HEK293 (cell line): Measurements from ENCODE around the gene CRTC2.

ENCODE experiments used
- CTCF ChIA-PET: fragments of 350-600 bp; formaldehyde crosslinking; extraction: SDS; loops from one replicate; lab custom pipeline; 2021; ENCODE audit warnings: antibody characterized with exemption; lab: Yijun Ruan, JAX
- POLR2A ChIA-PET: fragments of 300-600 bp; formaldehyde crosslinking; extraction: SDS; loops from one replicate; lab custom pipeline; 2020; ENCODE audit warnings: antibody characterized with exemption, inconsistent platforms; lab: Yijun Ruan, JAX
- H3K27ac ChIP-seq: fragments of 200-500 bp; sonication (Bioruptor generic); 2 replicates; pipeline ENCODE4 v1.5.1; 2014; ENCODE audit warnings: low read depth, low read length, control low read depth, inconsistent platforms; ENCODE audit errors: extremely low read depth
- H3K36me3 ChIP-seq, 2 experiments: fragments of 200-500 bp in 1 of 2; sonication (Bioruptor generic) in 1 of 2; 1 replicate in 1 of 2; 2 replicates in 1 of 2; pipeline ENCODE4 v1.5.1; 2014 to 2017; ENCODE audit warnings: inconsistent platforms in 2 of 2, low read length in 2 of 2; ENCODE audit not compliant: control insufficient read depth in 2 of 2, insufficient read depth in 1 of 2
- H3K4me1 ChIP-seq: fragments of 200-500 bp; sonication (Bioruptor generic); 2 replicates; pipeline ENCODE4 v1.5.1; 2014; ENCODE audit warnings: mild to moderate bottlenecking, low read length, inconsistent platforms; ENCODE audit not compliant: control insufficient read depth, insufficient read depth
- H3K4me3 ChIP-seq: 2 replicates; pipeline ENCODE4 v1.5.1; 2011; ENCODE audit warnings: low read depth, mild to moderate bottlenecking, control low read depth, low read length, moderate library complexity
- H3K9me3 ChIP-seq: fragments of 200-500 bp; sonication (Bioruptor generic); 2 replicates; pipeline ENCODE4 v1.5.1; 2014; ENCODE audit warnings: low read depth, low read length, inconsistent platforms; ENCODE audit not compliant: control insufficient read depth, insufficient read depth
- GLIS1 ChIP-seq: fragments of 450-650 bp; formaldehyde crosslinking; IDR thresholded peaks from 2 replicates; pipeline ENCODE4 v1.5.1; 2016; ENCODE audit warnings: missing biosample characterization, missing genetic modification characterization
- SCRT2 ChIP-seq: fragments of 450-650 bp; formaldehyde crosslinking; IDR thresholded peaks from 2 replicates; pipeline ENCODE4 v1.5.1; 2016; ENCODE audit warnings: missing biosample characterization, missing genetic modification characterization
- SP3 ChIP-seq: fragments of 450-650 bp; formaldehyde crosslinking; IDR thresholded peaks from 2 replicates; pipeline ENCODE4 v1.5.1; 2016; ENCODE audit warnings: missing biosample characterization, missing genetic modification characterization
- TRIM28 ChIP-seq: IDR thresholded peaks from 2 replicates; pipeline ENCODE4 v1.6.1; 2011; ENCODE audit warnings: low read length, control low read depth, borderline replicate concordance
- ZFP41 ChIP-seq: fragments of 450-650 bp; formaldehyde crosslinking; IDR thresholded peaks from 2 replicates; pipeline ENCODE4 v1.5.1; 2016; ENCODE audit warnings: missing biosample characterization, missing genetic modification characterization, borderline replicate concordance
- ZNF2 ChIP-seq: fragments of 450-650 bp; formaldehyde crosslinking; IDR thresholded peaks from 2 replicates; pipeline ENCODE4 v1.5.1; 2016; ENCODE audit warnings: missing biosample characterization, missing genetic modification characterization
- ZNF416 ChIP-seq: fragments of 450-650 bp; formaldehyde crosslinking; IDR thresholded peaks from 2 replicates; pipeline ENCODE4 v1.5.1; 2016; ENCODE audit warnings: missing biosample characterization, missing genetic modification characterization
- ZNF660 ChIP-seq: fragments of 450-650 bp; IDR thresholded peaks from 2 replicates; pipeline ENCODE4 v1.5.1; 2018; ENCODE audit warnings: missing biosample characterization, mild to moderate bottlenecking, missing genetic modification characterization
- TF ChIP-seq, protein P1 (sequence below): fragments of 450-650 bp; formaldehyde crosslinking; conservative IDR thresholded peaks from 2 replicates; pipeline ENCODE4 v1.5.1; 2016; ENCODE audit warnings: low read depth, missing biosample characterization, missing genetic modification characterization
- TF ChIP-seq, protein P2 (sequence below): fragments of 450-650 bp; formaldehyde crosslinking; IDR thresholded peaks from 2 replicates; pipeline ENCODE4 v1.5.1; 2016; ENCODE audit warnings: missing biosample characterization, missing genetic modification characterization
- TF ChIP-seq, protein P3 (sequence below): fragments of 450-650 bp; formaldehyde crosslinking; IDR thresholded peaks from 2 replicates; pipeline ENCODE4 v1.5.1; 2017; ENCODE audit warnings: missing biosample characterization, missing genetic modification characterization
- TF ChIP-seq, protein P4 (sequence below): fragments of 450-650 bp; formaldehyde crosslinking; IDR thresholded peaks from 2 replicates; pipeline ENCODE4 v1.5.1; 2016; ENCODE audit warnings: missing biosample characterization, missing genetic modification characterization, low read depth
- TF ChIP-seq, protein P5 (sequence below): fragments of 450-650 bp; formaldehyde crosslinking; IDR thresholded peaks from 2 replicates; pipeline ENCODE4 v1.5.1; 2016; ENCODE audit warnings: missing biosample characterization, missing genetic modification characterization

CRTC2 gene

DNA sequence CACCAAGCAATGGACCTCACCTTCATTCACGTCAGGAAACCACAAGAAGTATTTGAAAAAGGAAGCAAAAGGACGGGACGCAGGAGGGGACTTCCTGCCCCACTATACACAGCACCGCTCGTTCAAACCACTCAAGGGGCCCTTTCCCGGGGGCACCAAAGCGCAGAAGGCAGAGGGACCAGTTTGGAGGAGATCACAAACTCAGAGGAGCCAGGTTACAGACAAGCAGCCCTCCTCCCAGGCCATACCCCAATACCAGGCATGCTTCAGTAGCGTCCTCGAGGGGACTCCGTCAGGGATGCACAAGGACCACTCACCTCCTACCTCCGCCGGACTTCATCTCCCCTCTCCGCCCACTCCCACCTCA, 685 bp downstream of the CRTC2 start:
- no peak for TF ChIP-seq ZNF416 (tag by site-specific recombination)
- TF ChIP-seq, protein P1, sequence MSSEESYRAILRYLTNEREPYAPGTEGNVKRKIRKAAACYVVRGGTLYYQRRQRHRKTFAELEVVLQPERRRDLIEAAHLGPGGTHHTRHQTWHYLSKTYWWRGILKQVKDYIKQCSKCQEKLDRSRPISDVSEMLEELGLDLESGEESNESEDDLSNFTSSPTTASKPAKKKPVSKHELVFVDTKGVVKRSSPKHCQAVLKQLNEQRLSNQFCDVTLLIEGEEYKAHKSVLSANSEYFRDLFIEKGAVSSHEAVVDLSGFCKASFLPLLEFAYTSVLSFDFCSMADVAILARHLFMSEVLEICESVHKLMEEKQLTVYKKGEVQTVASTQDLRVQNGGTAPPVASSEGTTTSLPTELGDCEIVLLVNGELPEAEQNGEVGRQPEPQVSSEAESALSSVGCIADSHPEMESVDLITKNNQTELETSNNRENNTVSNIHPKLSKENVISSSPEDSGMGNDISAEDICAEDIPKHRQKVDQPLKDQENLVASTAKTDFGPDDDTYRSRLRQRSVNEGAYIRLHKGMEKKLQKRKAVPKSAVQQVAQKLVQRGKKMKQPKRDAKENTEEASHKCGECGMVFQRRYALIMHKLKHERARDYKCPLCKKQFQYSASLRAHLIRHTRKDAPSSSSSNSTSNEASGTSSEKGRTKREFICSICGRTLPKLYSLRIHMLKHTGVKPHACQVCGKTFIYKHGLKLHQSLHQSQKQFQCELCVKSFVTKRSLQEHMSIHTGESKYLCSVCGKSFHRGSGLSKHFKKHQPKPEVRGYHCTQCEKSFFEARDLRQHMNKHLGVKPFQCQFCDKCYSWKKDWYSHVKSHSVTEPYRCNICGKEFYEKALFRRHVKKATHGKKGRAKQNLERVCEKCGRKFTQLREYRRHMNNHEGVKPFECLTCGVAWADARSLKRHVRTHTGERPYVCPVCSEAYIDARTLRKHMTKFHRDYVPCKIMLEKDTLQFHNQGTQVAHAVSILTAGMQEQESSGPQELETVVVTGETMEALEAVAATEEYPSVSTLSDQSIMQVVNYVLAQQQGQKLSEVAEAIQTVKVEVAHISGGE (tag by site-specific recombination), result peak; percentile 67
- TF ChIP-seq, protein P2, sequence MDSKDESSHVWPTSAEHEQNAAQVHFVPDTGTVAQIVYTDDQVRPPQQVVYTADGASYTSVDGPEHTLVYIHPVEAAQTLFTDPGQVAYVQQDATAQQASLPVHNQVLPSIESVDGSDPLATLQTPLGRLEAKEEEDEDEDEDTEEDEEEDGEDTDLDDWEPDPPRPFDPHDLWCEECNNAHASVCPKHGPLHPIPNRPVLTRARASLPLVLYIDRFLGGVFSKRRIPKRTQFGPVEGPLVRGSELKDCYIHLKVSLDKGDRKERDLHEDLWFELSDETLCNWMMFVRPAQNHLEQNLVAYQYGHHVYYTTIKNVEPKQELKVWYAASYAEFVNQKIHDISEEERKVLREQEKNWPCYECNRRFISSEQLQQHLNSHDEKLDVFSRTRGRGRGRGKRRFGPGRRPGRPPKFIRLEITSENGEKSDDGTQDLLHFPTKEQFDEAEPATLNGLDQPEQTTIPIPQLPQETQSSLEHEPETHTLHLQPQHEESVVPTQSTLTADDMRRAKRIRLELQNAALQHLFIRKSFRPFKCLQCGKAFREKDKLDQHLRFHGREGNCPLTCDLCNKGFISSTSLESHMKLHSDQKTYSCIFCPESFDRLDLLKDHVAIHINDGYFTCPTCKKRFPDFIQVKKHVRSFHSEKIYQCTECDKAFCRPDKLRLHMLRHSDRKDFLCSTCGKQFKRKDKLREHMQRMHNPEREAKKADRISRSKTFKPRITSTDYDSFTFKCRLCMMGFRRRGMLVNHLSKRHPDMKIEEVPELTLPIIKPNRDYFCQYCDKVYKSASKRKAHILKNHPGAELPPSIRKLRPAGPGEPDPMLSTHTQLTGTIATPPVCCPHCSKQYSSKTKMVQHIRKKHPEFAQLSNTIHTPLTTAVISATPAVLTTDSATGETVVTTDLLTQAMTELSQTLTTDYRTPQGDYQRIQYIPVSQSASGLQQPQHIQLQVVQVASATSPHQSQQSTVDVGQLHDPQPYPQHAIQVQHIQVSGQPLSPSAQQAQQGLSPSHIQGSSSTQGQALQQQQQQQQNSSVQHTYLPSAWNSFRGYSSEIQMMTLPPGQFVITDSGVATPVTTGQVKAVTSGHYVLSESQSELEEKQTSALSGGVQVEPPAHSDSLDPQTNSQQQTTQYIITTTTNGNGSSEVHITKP, result peak; percentile 80; the same call in 1 of the 2 replicates
- TF ChIP-seq, all 188 proteins: peak for 2
- peaks cover 13% of the 10 kb centered on the region; the same call in 1 of the 2 replicates for H3K4me1 ChIP-seq
- H3K4me3 ChIP-seq, result peak overlapping the region; percentile 89
- H3K27ac ChIP-seq, result peak overlapping the region; percentile 90
- no peaks in the 10 kb centered on the region for H3K9me3 ChIP-seq
- POLR2A ChIA-PET, result interaction anchor here (1.5 to 2.0 kb wide), 6 partner anchors 9 to 33 kb away, joined by 5 to 32 read pairs (median 13); partner anchors contain the start of genes CREB3L4, DENND4B, JTB and RPS27
- CTCF ChIA-PET, result interaction anchor here (0.6 to 1.4 kb wide), 3 partner anchors 13 to 796 kb away, joined by 3 to 4 read pairs (median 4); partner anchors contain the start of gene RAB13
- peaks cover 0 to 58% of the 10 kb centered on the region in 2 experiments; a peak in 2 of 3 replicates for H3K36me3 ChIP-seq

DNA sequence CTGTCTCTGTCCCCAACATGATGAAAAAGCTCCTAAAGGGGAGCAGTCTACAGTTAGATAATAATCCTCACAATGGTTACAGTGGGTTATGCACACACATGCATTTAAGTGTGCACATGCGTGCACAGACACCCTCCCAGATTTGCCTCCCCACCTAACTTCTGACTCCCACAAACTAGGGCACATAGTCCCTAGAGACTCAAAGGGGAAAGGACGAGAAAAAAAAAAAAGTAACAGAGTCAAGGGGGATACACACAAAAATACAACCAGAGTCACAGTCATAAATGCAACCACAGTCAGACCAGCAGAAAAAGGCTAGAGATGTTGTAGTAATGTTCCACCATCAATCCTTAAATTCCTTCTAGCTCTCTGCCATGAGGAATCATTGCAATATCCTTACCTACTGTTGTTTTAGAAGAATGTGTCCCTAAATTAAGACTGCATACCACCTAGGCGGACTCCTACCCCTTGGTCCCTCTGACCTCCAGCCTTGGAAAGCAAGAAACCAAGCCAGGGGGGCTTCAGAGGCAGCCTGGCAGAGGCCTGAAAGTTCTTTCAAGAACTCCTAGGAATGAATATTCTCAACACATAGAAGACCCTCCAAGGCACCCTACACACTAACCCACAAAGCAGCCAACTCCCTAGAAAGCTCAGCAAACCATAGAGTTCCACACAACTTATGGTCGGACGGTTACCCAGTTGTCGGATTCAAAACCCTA, 1.3 kb downstream of the CRTC2 start:
- Histone ChIP-seq H3K4me1 (peaks cover 8% of the 10 kb centered on the region; the same call in 1 of the 2 replicates), H3K27ac (peak overlapping the region; percentile 90; the same call in 1 of the 2 replicates), H3K9me3 (no peaks in the 10 kb centered on the region), H3K36me3 (peaks cover under 1 to 63% of the 10 kb centered on the region in 2 experiments; a peak in 2 of 3 replicates), H3K4me3 (peak overlapping the region; percentile 89)
- ChIA-PET CTCF (interaction anchor here (0.6 to 1.7 kb wide), 5 partner anchors 10 to 795 kb away, joined by 3 to 6 read pairs (median 4); partner anchors contain the start of genes DENND4B and RAB13), POLR2A (interaction anchor here (1.3 to 1.8 kb wide), 2 partner anchors 11 kb away, joined by 4 to 7 read pairs; partner anchors contain the start of genes CREB3L4 and DENND4B)
- TF ChIP-seq, protein P3, sequence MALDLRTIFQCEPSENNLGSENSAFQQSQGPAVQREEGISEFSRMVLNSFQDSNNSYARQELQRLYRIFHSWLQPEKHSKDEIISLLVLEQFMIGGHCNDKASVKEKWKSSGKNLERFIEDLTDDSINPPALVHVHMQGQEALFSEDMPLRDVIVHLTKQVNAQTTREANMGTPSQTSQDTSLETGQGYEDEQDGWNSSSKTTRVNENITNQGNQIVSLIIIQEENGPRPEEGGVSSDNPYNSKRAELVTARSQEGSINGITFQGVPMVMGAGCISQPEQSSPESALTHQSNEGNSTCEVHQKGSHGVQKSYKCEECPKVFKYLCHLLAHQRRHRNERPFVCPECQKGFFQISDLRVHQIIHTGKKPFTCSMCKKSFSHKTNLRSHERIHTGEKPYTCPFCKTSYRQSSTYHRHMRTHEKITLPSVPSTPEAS (tag by site-specific recombination), result peak; percentile 60
- TF ChIP-seq, protein P4, sequence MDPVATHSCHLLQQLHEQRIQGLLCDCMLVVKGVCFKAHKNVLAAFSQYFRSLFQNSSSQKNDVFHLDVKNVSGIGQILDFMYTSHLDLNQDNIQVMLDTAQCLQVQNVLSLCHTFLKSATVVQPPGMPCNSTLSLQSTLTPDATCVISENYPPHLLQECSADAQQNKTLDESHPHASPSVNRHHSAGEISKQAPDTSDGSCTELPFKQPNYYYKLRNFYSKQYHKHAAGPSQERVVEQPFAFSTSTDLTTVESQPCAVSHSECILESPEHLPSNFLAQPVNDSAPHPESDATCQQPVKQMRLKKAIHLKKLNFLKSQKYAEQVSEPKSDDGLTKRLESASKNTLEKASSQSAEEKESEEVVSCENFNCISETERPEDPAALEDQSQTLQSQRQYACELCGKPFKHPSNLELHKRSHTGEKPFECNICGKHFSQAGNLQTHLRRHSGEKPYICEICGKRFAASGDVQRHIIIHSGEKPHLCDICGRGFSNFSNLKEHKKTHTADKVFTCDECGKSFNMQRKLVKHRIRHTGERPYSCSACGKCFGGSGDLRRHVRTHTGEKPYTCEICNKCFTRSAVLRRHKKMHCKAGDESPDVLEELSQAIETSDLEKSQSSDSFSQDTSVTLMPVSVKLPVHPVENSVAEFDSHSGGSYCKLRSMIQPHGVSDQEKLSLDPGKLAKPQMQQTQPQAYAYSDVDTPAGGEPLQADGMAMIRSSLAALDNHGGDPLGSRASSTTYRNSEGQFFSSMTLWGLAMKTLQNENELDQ, result no peak
- no peak for TF ChIP-seq TRIM28

DNA sequence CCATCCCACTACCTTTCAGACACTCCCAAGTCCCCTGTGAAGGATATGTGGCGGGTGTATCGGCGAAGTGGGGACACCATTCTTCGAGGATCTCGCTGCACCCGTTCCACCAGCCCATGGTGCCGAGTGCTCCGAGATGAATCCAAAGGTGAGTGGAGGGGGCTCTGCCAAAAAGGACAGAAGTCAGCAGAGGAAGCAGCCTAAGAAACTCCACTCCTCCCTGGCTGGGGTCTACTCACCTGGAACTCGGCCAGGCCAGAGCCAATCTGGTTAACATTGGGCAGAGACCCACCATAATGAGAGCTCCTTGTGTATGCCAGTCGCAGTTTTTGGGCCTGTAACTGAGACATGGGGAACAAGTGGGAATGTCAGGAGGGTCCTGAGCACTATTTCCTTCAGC, 3.6 kb downstream of the CRTC2 start:
- ChIA-PET CTCF (interaction anchor here (0.7 kb wide), 1 partner anchor 20 kb away, joined by 3 read pairs; no protein-coding TSS in a partner anchor), POLR2A (interaction anchor here (1.0 kb wide), 1 partner anchor 8 kb away, joined by 5 read pairs; the partner anchor contains the start of gene SLC39A1)
- Histone ChIP-seq H3K4me1 (peaks cover 8% of the 10 kb centered on the region; the same call in 1 of the 2 replicates), H3K4me3 (no peak overlapping the region), H3K36me3 (peaks cover 16 to 63% of the 10 kb centered on the region in 2 experiments; a peak in 2 of 3 replicates), H3K27ac (no peak overlapping the region), H3K9me3 (no peaks in the 10 kb centered on the region)
- TF ChIP-seq GLIS1 (tag by site-specific recombination) (no peak), SCRT2 (tag by site-specific recombination) (no peak), ZNF660 (tag by site-specific recombination) (no peak), ZFP41 (tag by site-specific recombination) (no peak), SP3 (tag by site-specific recombination) (no peak), ZNF2 (tag by site-specific recombination) (no peak)
- TF ChIP-seq, protein P5, sequence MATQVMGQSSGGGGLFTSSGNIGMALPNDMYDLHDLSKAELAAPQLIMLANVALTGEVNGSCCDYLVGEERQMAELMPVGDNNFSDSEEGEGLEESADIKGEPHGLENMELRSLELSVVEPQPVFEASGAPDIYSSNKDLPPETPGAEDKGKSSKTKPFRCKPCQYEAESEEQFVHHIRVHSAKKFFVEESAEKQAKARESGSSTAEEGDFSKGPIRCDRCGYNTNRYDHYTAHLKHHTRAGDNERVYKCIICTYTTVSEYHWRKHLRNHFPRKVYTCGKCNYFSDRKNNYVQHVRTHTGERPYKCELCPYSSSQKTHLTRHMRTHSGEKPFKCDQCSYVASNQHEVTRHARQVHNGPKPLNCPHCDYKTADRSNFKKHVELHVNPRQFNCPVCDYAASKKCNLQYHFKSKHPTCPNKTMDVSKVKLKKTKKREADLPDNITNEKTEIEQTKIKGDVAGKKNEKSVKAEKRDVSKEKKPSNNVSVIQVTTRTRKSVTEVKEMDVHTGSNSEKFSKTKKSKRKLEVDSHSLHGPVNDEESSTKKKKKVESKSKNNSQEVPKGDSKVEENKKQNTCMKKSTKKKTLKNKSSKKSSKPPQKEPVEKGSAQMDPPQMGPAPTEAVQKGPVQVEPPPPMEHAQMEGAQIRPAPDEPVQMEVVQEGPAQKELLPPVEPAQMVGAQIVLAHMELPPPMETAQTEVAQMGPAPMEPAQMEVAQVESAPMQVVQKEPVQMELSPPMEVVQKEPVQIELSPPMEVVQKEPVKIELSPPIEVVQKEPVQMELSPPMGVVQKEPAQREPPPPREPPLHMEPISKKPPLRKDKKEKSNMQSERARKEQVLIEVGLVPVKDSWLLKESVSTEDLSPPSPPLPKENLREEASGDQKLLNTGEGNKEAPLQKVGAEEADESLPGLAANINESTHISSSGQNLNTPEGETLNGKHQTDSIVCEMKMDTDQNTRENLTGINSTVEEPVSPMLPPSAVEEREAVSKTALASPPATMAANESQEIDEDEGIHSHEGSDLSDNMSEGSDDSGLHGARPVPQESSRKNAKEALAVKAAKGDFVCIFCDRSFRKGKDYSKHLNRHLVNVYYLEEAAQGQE (tag by site-specific recombination), result no peak
